ENCODE data around the gene RTL5.

DNA sequence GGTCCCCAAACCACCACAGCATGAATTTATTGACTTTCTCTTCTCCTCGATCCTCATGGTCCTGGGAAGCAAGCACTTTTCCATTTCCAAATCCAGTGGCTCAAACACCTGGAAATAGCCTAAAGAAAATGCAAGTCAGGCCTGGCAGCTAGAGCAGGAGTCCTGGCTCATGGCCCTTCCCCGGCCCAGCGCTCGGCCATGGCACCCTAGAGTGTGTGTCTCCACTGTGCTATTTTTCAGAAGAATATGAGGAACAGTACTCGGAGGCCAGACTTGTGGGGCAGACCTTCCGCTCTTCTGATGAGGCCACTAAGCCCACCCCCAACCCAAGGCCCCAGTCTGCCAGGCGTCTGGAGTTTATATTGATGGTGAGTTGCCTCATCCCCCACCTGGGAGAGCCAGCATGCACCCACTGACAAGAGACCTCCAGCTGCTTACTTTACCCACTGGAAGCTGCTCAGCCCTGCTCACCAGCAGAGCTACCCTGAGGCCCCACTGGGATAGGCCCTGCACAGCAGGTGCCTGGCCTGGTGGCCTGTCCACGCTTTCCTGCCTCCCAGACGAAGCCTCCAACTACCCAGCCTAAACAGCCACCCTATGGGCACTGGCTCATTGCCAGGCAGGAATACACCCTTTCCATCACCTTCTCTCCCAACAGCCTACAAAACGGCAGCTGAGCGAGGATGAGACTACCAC lies 2.3 kb upstream of the RTL5 start:
- TF ChIP-seq, protein P1, sequence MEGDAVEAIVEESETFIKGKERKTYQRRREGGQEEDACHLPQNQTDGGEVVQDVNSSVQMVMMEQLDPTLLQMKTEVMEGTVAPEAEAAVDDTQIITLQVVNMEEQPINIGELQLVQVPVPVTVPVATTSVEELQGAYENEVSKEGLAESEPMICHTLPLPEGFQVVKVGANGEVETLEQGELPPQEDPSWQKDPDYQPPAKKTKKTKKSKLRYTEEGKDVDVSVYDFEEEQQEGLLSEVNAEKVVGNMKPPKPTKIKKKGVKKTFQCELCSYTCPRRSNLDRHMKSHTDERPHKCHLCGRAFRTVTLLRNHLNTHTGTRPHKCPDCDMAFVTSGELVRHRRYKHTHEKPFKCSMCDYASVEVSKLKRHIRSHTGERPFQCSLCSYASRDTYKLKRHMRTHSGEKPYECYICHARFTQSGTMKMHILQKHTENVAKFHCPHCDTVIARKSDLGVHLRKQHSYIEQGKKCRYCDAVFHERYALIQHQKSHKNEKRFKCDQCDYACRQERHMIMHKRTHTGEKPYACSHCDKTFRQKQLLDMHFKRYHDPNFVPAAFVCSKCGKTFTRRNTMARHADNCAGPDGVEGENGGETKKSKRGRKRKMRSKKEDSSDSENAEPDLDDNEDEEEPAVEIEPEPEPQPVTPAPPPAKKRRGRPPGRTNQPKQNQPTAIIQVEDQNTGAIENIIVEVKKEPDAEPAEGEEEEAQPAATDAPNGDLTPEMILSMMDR (IDR thresholded peaks at IDR 0.05), result no peak
- no peak for TF ChIP-seq POLR2AphosphoS5 (IDR thresholded peaks at IDR 0.05; ENCODE audit: insufficient read depth in 1 of 2, low read depth in 1 of 2)
